Common myeloid progenitor, CD34-positive (primary cell): ENCODE measurements around the gene WARS2.

Source experiments
- CTCF ChIA-PET: fragments of 350-600 bp; sonication (Branson Sonifier 250); formaldehyde crosslinking; loops from one replicate; lab custom pipeline; 2021; ENCODE audit warnings: antibody characterized with exemption; lab: Charles Lee
- POLR2A ChIA-PET: fragments of 350-600 bp; sonication (Branson Sonifier 250); formaldehyde crosslinking; loops from one replicate; lab custom pipeline; 2021; ENCODE audit warnings: antibody characterized with exemption; lab: Charles Lee
- DNase-seq, 3 donors: peaks; one replicate each; pipeline versions ENCODE4 v3.0.0 to v3.0.0-alpha.2; 2013
- H3K27ac ChIP-seq, 2 experiments: 1 replicate in 1 of 2; 2 replicates in 1 of 2; pipeline ENCODE4 v1.7.0; 2013; ENCODE audit warnings: inconsistent platforms in 2 of 2, low read length in 2 of 2, mild to moderate bottlenecking in 2 of 2, low read depth in 1 of 2, moderate library complexity in 1 of 2; ENCODE audit not compliant: severe bottlenecking in 2 of 2, insufficient read depth in 1 of 2, poor library complexity in 1 of 2
- H3K27me3 ChIP-seq, 5 experiments: replicated peaks in 2 of 5; 1 replicate in 3 of 5; 2 replicates in 2 of 5; pipeline versions ENCODE4 v1.6.1 to v1.7.0; 2013; ENCODE audit warnings: low read length in 4 of 5, mild to moderate bottlenecking in 2 of 5, moderate library complexity in 2 of 5, inconsistent platforms in 1 of 5; ENCODE audit not compliant: insufficient read depth in 5 of 5, control insufficient read depth in 4 of 5
- H3K36me3 ChIP-seq, 4 experiments: 1 replicate in 2 of 4; 2 replicates in 2 of 4; pipeline versions ENCODE4 v1.6.1 to v1.7.0; 2013; ENCODE audit warnings: low read length in 3 of 4, control low read depth in 1 of 4, mild to moderate bottlenecking in 1 of 4; ENCODE audit not compliant: control insufficient read depth in 4 of 4, insufficient read depth in 4 of 4
- H3K4me1 ChIP-seq, 4 experiments: 1 replicate in 3 of 4; 2 replicates in 1 of 4; pipeline versions ENCODE4 v1.6.1 to v1.7.1; 2013; ENCODE audit warnings: low read length in 3 of 4, mild to moderate bottlenecking in 3 of 4, control low read depth in 1 of 4, inconsistent platforms in 1 of 4, moderate library complexity in 1 of 4; ENCODE audit not compliant: control insufficient read depth in 4 of 4, insufficient read depth in 4 of 4; ENCODE audit errors: control extremely low read depth in 1 of 4
- H3K4me3 ChIP-seq, 7 experiments: 1 replicate in 4 of 7; 2 replicates in 3 of 7; pipeline versions ENCODE4 v1.5.1 to v1.7.0; 2013; ENCODE audit warnings: mild to moderate bottlenecking in 7 of 7, low read length in 6 of 7, moderate library complexity in 6 of 7, inconsistent platforms in 2 of 7, low read depth in 2 of 7, control low read depth in 1 of 7; ENCODE audit not compliant: insufficient read depth in 4 of 7, control insufficient read depth in 1 of 7; ENCODE audit errors: extremely low read depth in 1 of 7
- H3K9me3 ChIP-seq, 5 experiments: 1 replicate in 4 of 5; 2 replicates in 1 of 5; pipeline versions ENCODE4 v1.6.1 to v1.7.1; 2013; ENCODE audit warnings: low read length in 4 of 5, mild to moderate bottlenecking in 2 of 5, inconsistent platforms in 1 of 5, low read depth in 1 of 5, moderate library complexity in 1 of 5; ENCODE audit not compliant: control insufficient read depth in 4 of 5, insufficient read depth in 2 of 5; ENCODE audit errors: control extremely low read depth in 1 of 5
- WGBS: methylation state at CpG from one replicate; pipeline ENCODE4 v1.1.5; 2013; ENCODE audit not compliant: insufficient coverage; 5-methylcytosine and 5-hydroxymethylcytosine counted together

WARS2 gene

GRCh38 chr1:119005724-119006405, 134.6 kb downstream of the WARS2 start:
- H3K4me3 ChIP-seq = no peak overlapping the region
- CTCF ChIA-PET = interaction anchor here (0.8 to 4.3 kb wide), 7 partner anchors 11 to 852 kb away, joined by 3 to 29 read pairs (median 4); no protein-coding TSS in a partner anchor
- POLR2A ChIA-PET = no interaction called here

GRCh38 chr1:119004781-119005180, 135.7 kb downstream of the WARS2 start:
- DNase-seq = no peak
- 25% methylated on average over 1 of the region's 2 CpGs for WGBS
- peaks cover 2 to 44% (median 25%) of the 10 kb centered on the region in 4 experiments for H3K4me1 ChIP-seq
- peaks cover 28 to 99% (median 61%) of the 10 kb centered on the region in 5 experiments for H3K27me3 ChIP-seq
- POLR2A ChIA-PET = no interaction called here
- CTCF ChIA-PET = interaction anchor here (1.3 to 4.3 kb wide), 3 partner anchors 10 to 20 kb away, joined by 3 to 29 read pairs (median 6); no protein-coding TSS in a partner anchor
- H3K27ac ChIP-seq = no peak overlapping the region
- no peak overlapping the region for H3K4me3 ChIP-seq
- peaks cover 0 to 6% (median 3%) of the 10 kb centered on the region in 5 experiments for H3K9me3 ChIP-seq
- no peaks in the 10 kb centered on the region for H3K36me3 ChIP-seq

More at GRCh38 chr1:119005724-119006405, 134.6 kb downstream of the WARS2 start:
- Histone ChIP-seq H3K9me3 (peaks cover 0 to 6% (median 3%) of the 10 kb centered on the region in 5 experiments), H3K4me1 (peaks cover 2 to 37% (median 22%) of the 10 kb centered on the region in 4 experiments), H3K27me3 (peaks cover 31 to 98% (median 53%) of the 10 kb centered on the region in 5 experiments), H3K27ac (no peak overlapping the region), H3K36me3 (no peaks in the 10 kb centered on the region)
- WGBS = 7% methylated on average over 17 of the region's 17 CpGs
- no peak for DNase-seq

- 13% methylated on average over 4 of the region's 5 CpGs for WGBS
- H3K9me3 ChIP-seq = peaks cover 0 to 6% (median 3%) of the 10 kb centered on the region in 5 experiments
- H3K4me3 ChIP-seq = no peak overlapping the region
- CTCF ChIA-PET = interaction anchor here (4.3 kb wide), 1 partner anchor 9 kb away, joined by 29 read pairs; no protein-coding TSS in a partner anchor
- POLR2A ChIA-PET = no interaction called here
- no peak overlapping the region for H3K27ac ChIP-seq
- H3K4me1 ChIP-seq = peaks cover 2 to 44% (median 25%) of the 10 kb centered on the region in 4 experiments
- DNase-seq = no peak
- H3K27me3 ChIP-seq = peaks cover 26 to 99% (median 61%) of the 10 kb centered on the region in 5 experiments
- no peaks in the 10 kb centered on the region for H3K36me3 ChIP-seq
These were observed 136.3 kb downstream of the WARS2 start for GRCh38 chr1:119004129-119004527.

GRCh38 chr1:119003413-119004128, 136.9 kb downstream of the WARS2 start:
- no peak overlapping the region for H3K27ac ChIP-seq
- H3K4me3 ChIP-seq = no peak overlapping the region
- H3K4me1 ChIP-seq = peaks cover 0 to 43% (median 24%) of the 10 kb centered on the region in 4 experiments
- peaks cover 26 to 100% (median 63%) of the 10 kb centered on the region in 5 experiments for H3K27me3 ChIP-seq
- H3K9me3 ChIP-seq = peaks cover 0 to 6% (median 3%) of the 10 kb centered on the region in 5 experiments
- DNase-seq = no peak
- ChIA-PET CTCF (interaction anchor here (4.3 kb wide), 1 partner anchor 9 kb away, joined by 29 read pairs; no protein-coding TSS in a partner anchor), POLR2A (no interaction called here)
- H3K36me3 ChIP-seq = no peaks in the 10 kb centered on the region
- 43% methylated on average over 9 of the region's 14 CpGs for WGBS

- peaks cover 0 to 6% (median 3%) of the 10 kb centered on the region in 5 experiments for H3K9me3 ChIP-seq
- ChIA-PET POLR2A (no interaction called here), CTCF (interaction anchor here (0.6 kb wide), 1 partner anchor 839 kb away, joined by 3 read pairs; no protein-coding TSS in a partner anchor)
- peak overlapping the region in 1 of 7 experiments; percentile 29 for H3K4me3 ChIP-seq
- H3K27me3 ChIP-seq = peaks cover 26 to 100% (median 59%) of the 10 kb centered on the region in 5 experiments
- no peak overlapping the region for H3K27ac ChIP-seq
- H3K36me3 ChIP-seq = no peaks in the 10 kb centered on the region
- WGBS = 1% methylated on average over 12 of the region's 16 CpGs
- H3K4me1 ChIP-seq = peaks cover 0 to 30% (median 15%) of the 10 kb centered on the region in 4 experiments
- DNase-seq = peak; percentile 57 to 84 (median 81)
These were observed 138.3 kb downstream of the WARS2 start for GRCh38 chr1:119002028-119002686.

- CTCF ChIA-PET = interaction anchor here (0.6 to 2.3 kb wide), 3 partner anchors 12 to 838 kb away, joined by 3 to 13 read pairs (median 4); no protein-coding TSS in a partner anchor
- Histone ChIP-seq H3K27ac (no peak overlapping the region), H3K9me3 (peaks cover 0 to 6% (median 3%) of the 10 kb centered on the region in 5 experiments), H3K4me3 (peak overlapping the region in 2 of 7 experiments; percentile 29 to 39), H3K27me3 (peaks cover 26 to 100% (median 61%) of the 10 kb centered on the region in 5 experiments), H3K4me1 (peaks cover 0 to 23% (median 12%) of the 10 kb centered on the region in 4 experiments), H3K36me3 (no peaks in the 10 kb centered on the region)
- POLR2A ChIA-PET = no interaction called here
- DNase-seq = no peak
- WGBS = 6% methylated on average over 20 of the region's 49 CpGs
These were observed 139.0 kb downstream of the WARS2 start for GRCh38 chr1:119001181-119002027.
